Psoas muscle (tissue), 8 donors: ENCODE data around the gene SNX11. TPM values are rescaled to one million over a fixed set of nuclear protein-coding genes. Genes with fewer than 3 reads are reported as not detected.
A peak's percentile ranks its signal among the peaks of the same experiment; 100 is the strongest.

Experiments
- ATAC-seq, 4 donors: fragments of 200-7000 bp; cut with Tn5 transposase; one replicate each; pipeline ENCODE4 v1.9.1; 2020; ENCODE audit warnings: moderate library complexity in 3 of 4, mild to moderate bottlenecking in 2 of 4
- DNase-seq, 2 donors: peaks; one replicate each; pipeline ENCODE4 v3.0.0-alpha.2; 2020
- H3K27ac ChIP-seq: fragments of 200-600 bp; one replicate; pipeline ENCODE4 v1.8.0; 2022
- H3K27me3 ChIP-seq, 3 donors: fragments of 200-600 bp in 1 of 3; one replicate each; pipeline versions ENCODE4 v1.6.1 to v1.8.0; 2013 to 2022; ENCODE audit warnings: low read length in 2 of 3, mild to moderate bottlenecking in 2 of 3, moderate library complexity in 1 of 3; ENCODE audit not compliant: insufficient read depth in 3 of 3
- H3K36me3 ChIP-seq, 2 donors: fragments of 200-600 bp in 1 of 2; one replicate each; pipeline versions ENCODE4 v1.6.1 to v1.8.0; 2013 to 2022; ENCODE audit warnings: low read depth in 1 of 2, mild to moderate bottlenecking in 1 of 2, moderate library complexity in 1 of 2; ENCODE audit not compliant: insufficient read depth in 1 of 2
- H3K4me1 ChIP-seq: fragments of 200-600 bp; one replicate; pipeline ENCODE4 v1.8.0; 2022
- H3K4me3 ChIP-seq: fragments of 200-600 bp; one replicate; pipeline ENCODE4 v1.8.0; 2022; ENCODE audit warnings: mild to moderate bottlenecking
- H3K9me3 ChIP-seq: fragments of 200-600 bp; one replicate; pipeline ENCODE4 v1.8.0; 2022
- CTCF ChIP-seq: fragments of 200-600 bp; IDR thresholded peaks from one replicate; pipeline ENCODE4 v1.8.0; 2022; ENCODE audit warnings: antibody characterized with exemption
- WGBS, 3 donors: extraction: QIAGEN DNeasy Blood & Tissue Kit; methylation state at CpG; one replicate each; pipeline versions ENCODE4 v1.1.6 to v1.1.7; 2013; 5-methylcytosine and 5-hydroxymethylcytosine counted together
- intact Hi-C, 2 donors: fragments of 100-400 bp; cut with DNase I; formaldehyde crosslinking; loops; one replicate each; pipeline versions ENCODE4 v1.11.0 to v1.14.2; 2022
- polyA plus RNA-seq, 3 donors: library from polyadenylated mRNA; stranded (reverse); fragments of 200-250 nt; gene quantifications; one replicate each; pipeline ENCODE4 v1.2.3, GENCODE V29; 2013
- total RNA-seq, 4 donors: library from RNA; stranded (reverse); fragmentation: NEBNext Ultra II Directional in 2 of 4; extraction: Animal tissue kit (Norgen Biotek cat#: 25700) in 2 of 4; gene quantifications; one replicate each; pipeline versions ENCODE4 v1.2.1 to v1.2.4, GENCODE V29; 2021 to 2023
- donor health status: healthy with polysubstance abuse.
- donor health status: DM: no; HTN: no; CAD: no; lungs with moderate emphysema.
- donor health status: Bipolar disorder and iron deficiency.
- donor health status: healthy.
- donor health status: DM: yes; HTN: yes; CAD: no.
- donor health status: DM: no; HTN: no; CAD: no.
- donor health status: DM: no; HTN: no; CAD: no.
- donor health status: DM: yes; HTN: yes; CAD: no.

Gene SNX11
- total and polyA plus RNA-seq, 7 donors = 10.0 to 27.0 (median 14.5) TPM

- peak; percentile 90 for TF ChIP-seq CTCF
- no peaks in the 10 kb centered on the region for H3K4me1 ChIP-seq
- 47 to 50% (median 47%) methylated on average over 4 of the region's 4 CpGs for WGBS, 3 donors
- peaks cover 0 to 6% of the 10 kb centered on the region in 2 donors for H3K36me3 ChIP-seq
- H3K4me3 ChIP-seq = no peak overlapping the region
- DNase-seq (no peak), ATAC-seq (peak; percentile 70 to 94 (median 86))
- intact Hi-C loops = loop anchor here (2.0 to 10.0 kb wide), 5 partner anchors 25 to 287 kb away; partner anchors contain the start of genes SCRN2 (in 1 of the 2) and SNX11 (in 1 of the 2)
- no peaks in the 10 kb centered on the region for H3K9me3 ChIP-seq
- no peak overlapping the region for H3K27ac ChIP-seq
- H3K27me3 ChIP-seq = no peaks in the 10 kb centered on the region
These were observed 23.8 kb downstream of the SNX11 start for GRCh38 chr17:48131216-48131824.

GRCh38 chr17:48132385-48132784 lies 24.8 kb downstream of the SNX11 start:
- ATAC-seq = no peak
- intact Hi-C loops = loop anchor here (1.0 to 10.0 kb wide), 4 partner anchors 48 to 288 kb away; partner anchors contain the start of gene SCRN2 (in 1 of the 2)
- H3K36me3 ChIP-seq = no peaks in the 10 kb centered on the region
- no peak overlapping the region for H3K4me3 ChIP-seq
- no peaks in the 10 kb centered on the region for H3K27me3 ChIP-seq
- DNase-seq = no peak
- no peak for TF ChIP-seq CTCF
- no peak overlapping the region for H3K27ac ChIP-seq
- no peaks in the 10 kb centered on the region for H3K9me3 ChIP-seq
- no peaks in the 10 kb centered on the region for H3K4me1 ChIP-seq
- WGBS, 3 donors = 63 to 84% (median 75%) methylated on average over 5 of the region's 5 CpGs

- no peak for TF ChIP-seq CTCF
- Histone ChIP-seq H3K36me3 (no peaks in the 10 kb centered on the region), H3K9me3 (no peaks in the 10 kb centered on the region), H3K4me3 (no peak overlapping the region), H3K27me3 (no peaks in the 10 kb centered on the region), H3K4me1 (no peaks in the 10 kb centered on the region), H3K27ac (no peak overlapping the region)
- no peak for DNase-seq
- ATAC-seq = no peak
- intact Hi-C loops = loop anchor here (5.0 to 10.0 kb wide), 3 partner anchors 50 to 290 kb away; partner anchors contain the start of gene SCRN2 (in 1 of the 2)
- WGBS, 3 donors = 85 to 90% (median 89%) methylated on average over 3 of the region's 3 CpGs
These were observed 27.4 kb downstream of the SNX11 start for GRCh38 chr17:48134912-48135480.

- H3K36me3 ChIP-seq = no peaks in the 10 kb centered on the region
- peaks cover 0 to 4% (median 0%) of the 10 kb centered on the region in 3 donors for H3K27me3 ChIP-seq
- H3K4me1 ChIP-seq = no peaks in the 10 kb centered on the region
- intact Hi-C loops = loop anchor here (10.0 kb wide), 2 partner anchors 53 to 293 kb away; partner anchors contain the start of gene SCRN2 (in 1 of the 2)
- DNase-seq = no peak
- no peaks in the 10 kb centered on the region for H3K9me3 ChIP-seq
- WGBS, 3 donors = 66 to 69% (median 67%) methylated on average over 1 of the region's 1 CpG
- no peak for ATAC-seq
- H3K4me3 ChIP-seq = no peak overlapping the region
- no peak overlapping the region for H3K27ac ChIP-seq
- no peak for TF ChIP-seq CTCF
These were observed 30.1 kb downstream of the SNX11 start for GRCh38 chr17:48137656-48138055.
